Activated CD8-positive, alpha-beta memory T cell treated with anti-CD3 and anti-CD28 coated beads for 48 hours (primary cell): ENCODE data around the gene OR2A5.
"Not testable (repeated sequence)": the region's sequence is repeated elsewhere in the genome, so short reads cannot be mapped to it uniquely, and the experiment has no call there.

ENCODE experiments used
- DNase-seq, 3 experiments: peaks; one replicate each; pipeline ENCODE4 v3.0.0-alpha.2; 2020; ENCODE audit warnings: low read depth in 2 of 3, low spot score in 2 of 3

Gene OR2A5, protein sequence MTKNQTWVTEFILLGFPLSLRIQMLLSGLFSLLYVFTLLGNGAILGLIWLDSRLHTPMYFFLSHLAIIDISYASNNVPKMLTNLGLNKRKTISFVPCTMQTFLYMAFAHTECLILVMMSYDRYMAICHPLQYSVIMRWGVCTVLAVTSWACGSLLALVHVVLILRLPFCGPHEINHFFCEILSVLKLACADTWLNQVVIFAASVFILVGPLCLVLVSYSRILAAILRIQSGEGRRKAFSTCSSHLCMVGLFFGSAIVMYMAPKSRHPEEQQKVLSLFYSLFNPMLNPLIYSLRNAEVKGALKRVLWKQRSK

DNA sequence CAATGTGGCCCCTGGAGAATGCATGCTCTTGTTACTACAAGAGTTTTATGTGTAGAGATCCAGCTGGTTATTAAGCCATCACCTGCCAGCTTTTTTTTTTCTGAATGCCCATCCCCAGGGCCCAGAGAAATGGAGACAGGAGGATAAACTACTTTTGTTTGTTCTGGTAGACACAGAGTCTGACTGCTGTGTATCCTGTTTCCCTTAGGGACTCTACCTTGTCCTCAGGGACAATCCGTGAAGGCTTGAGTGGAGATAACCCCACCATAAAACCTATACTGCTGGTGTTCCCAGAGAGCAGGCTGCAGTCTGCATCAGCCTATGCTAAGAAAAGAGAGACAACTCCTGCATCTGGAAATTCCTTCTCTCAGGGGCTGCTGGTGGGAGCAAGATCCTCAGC lies at the start of gene OR2A5:
OR2A5 (plus strand) TSS at position 301 of the 400 bp plus-strand sequence. CDS start 1,454 bp downstream, outside the sequence.
- no peak for DNase-seq

DNA sequence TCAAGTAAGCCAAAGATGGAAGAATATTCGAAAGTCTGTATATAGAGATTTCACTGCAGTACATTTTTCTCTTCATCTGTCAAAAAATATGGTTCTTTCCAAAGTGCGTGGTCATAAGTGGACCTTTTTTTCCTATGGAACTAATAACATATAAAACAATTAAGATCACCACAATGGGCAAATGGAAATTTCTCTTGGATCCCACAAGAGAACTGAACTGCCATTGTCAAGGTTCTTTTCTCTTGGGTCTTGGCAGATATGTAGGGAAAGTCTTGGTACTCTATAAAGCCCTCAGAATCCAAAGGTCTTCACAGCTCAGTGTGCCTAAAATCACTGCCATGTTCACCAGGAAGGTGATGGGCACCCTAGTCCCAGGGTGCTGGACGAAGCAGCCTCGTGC lies 48.7 kb upstream of the OR2A5 start, which contains the start of gene OR6B1:
OR6B1 (plus strand) TSS at position 301 of the 400 bp plus-strand sequence. CDS start 3,677 bp downstream, outside the sequence.
- DNase-seq = no peak

DNA sequence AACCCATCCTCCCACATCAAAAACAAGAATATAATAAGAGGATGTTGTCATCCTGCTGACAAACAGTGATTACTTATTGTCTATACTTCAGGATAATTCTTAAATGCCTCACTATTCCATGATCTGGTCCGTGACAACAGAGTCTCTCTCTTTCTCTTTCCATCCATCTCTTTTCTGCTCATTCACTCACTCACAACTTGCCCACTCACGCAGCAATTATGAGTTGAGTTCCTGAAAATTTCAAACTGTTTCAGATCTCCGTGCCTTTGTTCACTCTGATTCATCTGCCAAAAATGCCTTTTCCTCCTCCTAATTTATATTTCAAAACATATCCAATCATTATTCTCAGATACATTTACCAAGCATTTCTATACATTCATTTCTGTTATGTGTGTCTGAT lies 47.2 kb upstream of the OR2A5 start:
- DNase-seq = no peak

DNA sequence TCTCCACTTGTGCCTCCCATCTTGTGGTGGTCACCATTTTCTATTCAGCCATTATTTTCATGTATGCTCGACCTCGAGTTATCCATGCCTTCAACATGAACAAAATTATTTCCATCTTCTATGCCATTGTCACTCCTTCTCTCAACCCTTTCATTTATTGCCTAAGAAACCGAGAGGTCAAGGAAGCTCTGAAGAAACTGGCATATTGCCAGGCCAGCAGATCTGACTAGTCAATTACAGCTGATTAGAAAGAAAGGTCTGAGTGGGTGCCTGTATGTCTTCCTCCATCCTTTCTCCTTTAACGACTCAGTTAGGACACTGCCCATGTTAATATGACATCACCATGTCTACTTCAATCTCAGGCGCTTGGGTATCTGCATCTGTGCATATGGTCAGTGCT lies 44.0 kb upstream of the OR2A5 start:
- no peak for DNase-seq

DNA sequence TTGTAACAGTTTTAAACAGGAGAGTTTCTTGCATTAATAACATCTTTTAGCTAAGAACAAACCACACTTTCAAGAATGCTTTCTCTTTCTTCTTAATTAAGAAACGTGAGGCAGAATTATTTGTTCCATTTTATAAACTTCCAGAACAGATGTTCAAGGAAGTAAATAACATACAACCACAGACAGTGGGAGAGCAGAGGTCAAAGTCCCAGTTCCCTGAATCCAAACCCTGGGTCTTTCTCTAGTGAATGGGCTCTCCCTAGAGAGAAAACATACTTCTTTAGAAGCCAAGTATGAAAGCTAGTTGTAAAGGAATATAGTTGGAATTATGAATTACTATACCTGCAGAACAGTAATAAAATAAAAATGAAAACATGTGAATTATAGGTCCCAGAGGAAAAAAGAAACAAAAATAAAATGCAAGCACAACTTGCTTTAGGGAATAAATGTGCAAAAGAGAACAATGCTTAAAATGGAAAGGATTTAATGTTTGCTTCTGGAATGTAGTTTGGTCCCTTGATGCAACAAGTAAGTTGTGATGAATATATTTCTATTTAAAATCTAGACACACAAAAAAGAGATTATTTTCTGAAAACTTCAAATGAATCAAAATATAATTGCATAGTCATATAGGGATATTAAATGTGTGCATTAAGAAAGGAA lies 42.6 kb upstream of the OR2A5 start:
- DNase-seq = no peak

DNA sequence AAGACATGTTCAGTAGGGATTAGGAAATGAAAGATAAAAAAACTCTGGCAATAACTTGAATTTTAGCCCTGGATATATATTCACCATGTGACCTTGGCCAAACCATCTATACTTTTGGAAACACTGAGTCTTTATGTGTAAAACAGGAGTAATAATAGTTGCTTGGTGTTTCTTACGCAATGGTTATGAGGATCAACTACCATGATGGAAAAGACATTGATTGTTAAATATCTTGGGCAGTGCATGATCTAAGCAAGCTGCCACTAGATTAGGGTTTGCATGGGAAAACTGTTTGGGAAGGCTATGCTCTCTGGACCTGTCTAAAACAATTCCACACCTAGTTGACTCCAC lies 42.1 kb upstream of the OR2A5 start:
- DNase-seq = no peak

DNA sequence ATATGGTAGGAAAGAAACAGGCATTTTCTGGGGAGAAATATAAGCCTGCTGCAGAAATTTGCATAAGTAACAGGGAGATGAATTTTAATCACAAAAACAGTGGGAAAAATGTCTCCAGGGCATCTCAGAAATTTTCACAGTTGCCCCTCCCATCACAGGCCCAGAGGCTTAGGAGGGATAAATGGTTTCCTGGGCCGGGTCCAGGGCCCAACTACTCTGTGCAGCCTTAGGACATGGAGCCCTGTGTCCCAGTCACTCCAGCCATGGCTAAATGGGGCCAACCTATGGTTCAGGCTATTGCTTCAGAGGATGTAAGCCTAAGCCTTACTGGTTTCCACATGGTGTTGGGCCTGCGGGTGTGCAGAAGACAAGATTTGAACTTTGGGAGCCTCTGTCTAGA lies 39.4 kb upstream of the OR2A5 start:
- no peak for DNase-seq

DNA sequence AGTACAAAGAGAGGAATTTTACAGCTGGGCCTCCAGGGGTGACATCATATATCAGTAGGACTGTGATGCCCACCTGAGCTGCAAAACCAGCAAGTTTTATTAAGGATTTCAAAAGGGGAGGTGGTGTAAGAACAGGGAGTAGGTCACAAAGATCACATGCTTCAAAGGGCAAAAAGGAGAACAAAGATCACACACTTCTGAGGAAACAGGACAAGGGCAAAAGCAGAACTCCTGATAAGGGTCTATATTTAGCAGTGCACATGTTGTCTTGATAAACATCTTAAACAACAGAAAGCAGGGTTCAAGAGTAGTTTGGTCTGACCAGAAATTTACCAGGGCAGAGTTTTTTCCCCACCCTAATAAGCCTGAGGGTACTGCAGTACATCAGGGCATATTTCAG lies 38.7 kb upstream of the OR2A5 start:
- not testable (repeated sequence) for DNase-seq

DNA sequence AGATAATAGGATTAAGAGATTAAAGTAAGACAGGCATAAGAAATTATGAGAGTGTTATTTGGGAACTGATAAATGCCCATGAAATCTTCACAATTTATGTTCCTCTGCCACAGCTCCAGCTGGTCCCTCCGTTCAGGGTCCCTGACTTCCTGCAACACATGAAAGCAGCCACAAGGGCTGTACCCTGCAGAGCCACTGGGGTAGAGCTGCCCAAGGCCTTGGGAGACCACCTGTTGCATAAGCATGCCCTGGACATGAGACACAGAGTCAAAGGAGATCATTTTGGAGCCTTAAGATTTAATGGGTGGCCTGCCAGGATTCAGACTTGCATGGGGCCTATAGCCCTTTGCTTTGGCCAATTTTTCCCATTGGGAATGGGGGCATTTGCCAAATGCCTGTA lies 37.9 kb upstream of the OR2A5 start:
- DNase-seq = not testable (repeated sequence)

DNA sequence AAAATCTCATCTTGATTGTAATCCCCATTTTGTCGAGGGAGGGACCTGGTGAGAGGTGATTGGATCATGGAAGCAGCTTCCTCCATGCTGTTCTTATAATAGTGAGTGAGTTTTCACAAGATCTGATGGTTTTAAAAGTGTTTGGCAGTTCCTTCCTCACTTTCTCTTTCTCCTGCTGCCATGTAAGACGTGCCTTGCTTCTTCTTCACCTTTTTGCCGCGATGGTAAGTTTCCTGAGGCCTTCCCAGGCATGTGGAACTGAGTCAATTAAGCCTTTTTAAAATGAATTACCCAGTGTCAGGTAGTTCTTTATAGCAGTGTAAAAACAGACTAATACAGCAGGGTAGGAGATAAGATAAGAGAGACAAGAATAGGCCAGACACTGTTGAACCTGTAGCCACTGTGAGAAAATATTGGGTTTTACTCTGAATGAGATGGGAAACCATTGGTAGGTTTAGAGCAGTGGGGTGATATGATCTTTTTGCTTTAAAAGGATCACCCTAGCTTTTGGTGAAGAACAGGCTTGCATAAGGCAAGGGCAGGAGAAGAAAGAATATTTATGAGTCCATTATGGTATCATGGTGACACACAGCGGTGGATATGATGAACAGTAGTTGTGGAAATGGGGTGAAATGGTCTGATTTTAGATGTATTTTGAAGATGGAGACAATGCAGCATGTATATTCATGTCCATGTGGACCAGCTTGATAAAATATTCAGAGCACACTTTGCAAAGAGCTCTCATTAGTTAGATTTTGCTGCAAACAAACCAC lies 37.1 kb upstream of the OR2A5 start:
- DNase-seq = no peak

DNA sequence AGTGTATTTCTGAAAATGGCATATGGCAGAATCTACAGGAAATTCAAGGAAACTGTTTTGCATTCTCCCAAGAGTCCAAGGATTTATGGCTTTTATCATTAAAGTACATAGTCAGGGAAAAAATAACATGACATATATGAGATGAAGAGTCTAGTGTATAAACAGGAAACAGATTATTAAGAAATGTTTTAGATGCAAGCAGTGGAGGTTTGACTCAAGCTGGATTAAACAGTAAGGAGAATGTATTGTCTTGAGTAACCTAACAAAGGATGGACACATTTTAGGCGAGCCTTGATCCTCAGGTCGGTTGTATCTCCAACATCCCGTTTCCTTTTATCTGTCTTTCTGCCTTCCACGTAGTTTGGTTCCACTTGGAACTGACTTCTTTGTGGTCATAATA lies 30.7 kb upstream of the OR2A5 start:
- no peak for DNase-seq

DNA sequence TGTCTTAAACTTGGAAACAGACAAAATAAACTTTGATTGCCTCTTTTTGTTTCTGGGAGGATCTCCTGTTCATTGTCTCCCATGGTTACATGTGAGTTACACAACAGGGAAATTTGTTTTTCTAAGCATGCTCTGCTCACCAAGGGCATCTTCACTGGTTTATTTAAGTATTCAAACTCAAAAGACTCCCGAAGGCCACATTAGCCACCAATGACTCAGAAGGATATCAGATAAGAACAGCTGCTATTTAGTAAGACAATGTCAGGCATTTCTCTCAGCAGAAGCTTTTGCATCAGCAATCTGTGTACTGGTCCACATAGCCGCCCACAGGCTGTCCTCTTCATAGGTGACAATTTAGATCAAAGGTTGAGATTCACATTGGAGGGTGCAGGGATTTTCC lies 29.3 kb upstream of the OR2A5 start:
- no peak for DNase-seq

DNA sequence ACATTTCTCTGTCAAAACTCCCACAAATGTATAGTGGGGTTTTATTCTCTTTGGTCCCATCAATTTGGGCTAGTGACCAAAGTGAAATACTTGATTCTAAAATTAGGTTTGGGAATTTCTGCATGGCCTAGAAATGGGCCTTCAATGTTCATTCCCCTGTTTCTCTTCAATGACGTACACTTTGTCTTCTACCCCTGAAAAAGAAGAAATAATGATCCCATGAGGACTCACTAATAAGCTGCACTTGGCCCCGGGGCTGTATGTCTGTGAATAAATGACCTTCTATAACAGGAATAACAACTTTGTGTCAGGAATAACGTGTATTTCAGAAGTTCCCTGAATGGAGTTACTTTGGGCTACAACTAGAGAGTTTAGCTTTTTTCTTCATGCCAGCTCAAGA lies 28.4 kb upstream of the OR2A5 start:
- no peak for DNase-seq

DNA sequence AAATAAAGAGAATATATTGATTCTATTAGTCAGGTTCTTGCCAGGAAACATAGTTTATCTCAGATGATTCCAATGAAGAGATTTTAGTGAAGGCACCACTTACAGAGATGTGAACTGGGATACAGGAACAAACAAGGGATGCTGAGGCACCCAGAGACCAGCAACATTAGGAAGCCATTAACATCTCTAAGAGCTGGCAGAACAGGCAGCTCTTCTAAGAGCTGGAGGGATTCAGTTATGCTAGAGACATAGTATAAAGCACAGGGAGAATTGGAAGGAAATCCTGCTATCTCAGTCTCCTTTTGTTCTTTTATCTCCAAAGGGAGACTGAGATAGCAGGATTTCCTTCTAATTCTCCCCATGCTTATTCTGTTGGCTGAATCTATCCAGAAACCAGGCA lies 26.6 kb upstream of the OR2A5 start:
- DNase-seq = no peak

DNA sequence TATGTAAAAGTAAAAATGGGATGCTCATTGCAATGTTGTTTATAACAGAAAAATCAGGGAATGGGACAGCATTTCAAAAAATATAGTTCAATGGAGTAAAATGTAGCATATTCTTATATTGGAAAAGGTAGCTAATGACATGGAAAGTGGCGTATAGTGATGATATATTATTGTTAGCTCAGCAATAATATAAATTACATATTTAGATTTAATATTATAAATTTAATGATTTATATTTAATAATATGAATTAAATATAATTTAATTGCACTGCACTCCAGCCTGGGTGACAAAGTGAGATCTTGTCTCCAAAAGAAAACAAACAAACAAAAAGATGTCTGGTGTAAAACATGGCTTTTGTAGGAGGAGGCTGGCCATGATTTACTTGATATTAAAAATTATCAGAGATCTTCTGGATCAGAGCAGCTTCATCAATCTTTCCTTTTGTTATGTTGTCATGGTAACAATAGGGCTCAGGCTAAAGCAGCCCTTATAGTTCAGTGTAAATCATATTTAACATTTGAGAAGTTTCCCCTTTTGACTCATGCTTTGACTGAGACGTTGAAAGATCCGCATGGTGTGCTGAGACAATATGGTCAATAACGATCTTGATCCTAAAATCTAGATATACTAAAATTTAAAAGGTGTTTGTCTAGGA lies 25.4 kb upstream of the OR2A5 start:
- no peak for DNase-seq

DNA sequence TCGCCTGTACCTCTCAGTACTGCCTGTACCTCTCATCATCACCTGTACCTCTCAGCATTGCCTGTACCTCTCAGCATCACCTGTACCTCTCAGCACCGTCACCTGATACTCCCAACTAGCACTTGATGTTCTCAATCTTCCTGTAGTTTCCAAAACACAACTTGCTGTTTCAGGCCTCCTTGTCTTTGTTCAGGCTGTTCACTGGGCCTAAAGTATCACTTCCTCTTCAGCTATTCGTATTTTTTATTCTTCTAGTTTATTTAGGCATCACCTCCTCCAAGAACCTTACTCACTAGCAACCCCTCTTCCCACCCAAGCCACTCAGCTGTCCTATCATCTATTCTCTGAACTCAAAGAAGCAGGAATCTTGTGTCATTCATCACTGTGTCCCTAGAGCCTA lies 24.5 kb upstream of the OR2A5 start:
- DNase-seq = no peak

DNA sequence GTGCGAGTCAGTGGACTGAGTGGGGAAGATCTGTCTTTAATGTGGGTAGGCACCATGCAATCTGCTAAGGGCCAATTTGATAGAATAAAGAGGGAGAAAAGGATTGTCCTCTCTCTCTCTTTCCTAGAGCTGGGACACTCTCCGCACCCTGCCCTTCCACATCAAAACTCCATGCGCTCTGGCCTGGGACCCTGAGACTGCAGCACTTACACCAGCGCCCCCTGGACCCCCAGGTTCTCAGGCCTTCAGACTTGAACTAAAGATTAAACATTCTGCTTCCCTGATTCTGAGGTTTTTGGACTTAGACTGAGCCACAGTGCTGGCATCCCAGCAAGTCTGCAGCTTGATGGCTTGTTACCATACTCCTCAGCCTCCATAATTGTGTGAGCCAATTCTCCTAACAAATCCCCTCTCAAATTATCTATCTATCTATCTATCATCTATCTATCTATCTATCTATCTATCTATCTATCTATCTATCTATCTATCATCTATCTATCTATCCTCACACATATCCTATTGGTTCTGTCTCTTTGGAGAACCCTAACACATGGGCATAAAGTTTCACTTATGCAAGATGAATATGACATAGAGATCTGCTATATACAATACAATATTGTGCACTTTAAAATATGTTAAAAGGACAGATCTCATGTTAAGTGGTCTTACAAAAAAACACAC lies 22.4 kb upstream of the OR2A5 start:
- DNase-seq = no peak

DNA sequence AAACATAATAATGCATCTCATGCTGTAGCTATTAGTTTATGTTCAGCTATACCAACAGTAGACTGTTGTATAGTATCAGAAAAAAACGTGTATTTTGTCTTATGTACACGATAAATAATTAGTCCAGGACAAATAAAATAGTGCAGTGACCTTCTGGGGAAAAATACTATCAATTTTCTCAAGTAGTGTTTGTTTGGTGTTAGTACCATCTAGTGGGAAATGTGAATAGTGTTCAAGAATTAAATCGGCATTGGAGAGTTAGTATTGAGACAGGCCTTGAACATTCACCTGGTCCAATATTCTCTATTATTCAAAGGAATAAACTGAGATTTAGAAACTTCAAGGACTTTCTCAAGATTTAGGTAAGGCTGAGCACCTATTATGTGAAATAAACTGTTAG lies 21.7 kb upstream of the OR2A5 start:
- no peak for DNase-seq

DNA sequence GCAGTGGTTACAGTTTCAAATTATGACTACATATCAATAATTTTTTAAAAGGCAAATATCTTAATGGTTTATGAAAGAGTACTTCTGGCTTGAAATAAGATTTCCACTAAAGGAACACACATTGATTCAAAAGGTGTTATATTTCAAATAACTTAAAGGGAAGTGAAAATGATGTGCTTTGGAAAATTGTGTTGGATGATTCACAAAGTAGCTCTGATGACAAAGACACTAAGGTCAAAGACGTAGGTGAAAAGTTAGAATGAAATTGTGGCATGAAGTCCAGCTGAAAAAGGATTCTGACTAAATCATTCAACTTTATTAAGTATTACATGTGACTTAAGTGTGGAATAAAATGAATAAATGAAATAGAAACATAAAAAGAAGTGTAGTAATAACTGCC lies 20.8 kb upstream of the OR2A5 start:
- no peak for DNase-seq

DNA sequence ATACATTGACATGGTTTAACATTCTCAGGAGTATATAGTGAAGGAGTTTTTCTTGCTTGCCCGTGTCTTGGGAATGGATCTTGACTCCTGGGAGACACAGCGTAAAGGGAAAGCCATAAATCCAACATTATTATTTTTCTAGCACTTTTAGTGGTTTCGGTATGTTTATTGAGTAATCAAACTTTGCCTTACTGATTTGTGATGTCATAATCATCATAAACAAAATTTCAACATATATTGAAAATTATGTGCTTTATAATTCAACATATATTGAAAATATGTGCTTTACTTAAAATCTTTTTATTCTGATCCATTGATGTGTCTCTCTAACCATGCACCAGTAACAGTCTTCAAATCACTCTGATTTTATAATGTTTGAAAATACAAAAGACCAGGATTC lies 20.2 kb upstream of the OR2A5 start:
- DNase-seq = no peak

DNA sequence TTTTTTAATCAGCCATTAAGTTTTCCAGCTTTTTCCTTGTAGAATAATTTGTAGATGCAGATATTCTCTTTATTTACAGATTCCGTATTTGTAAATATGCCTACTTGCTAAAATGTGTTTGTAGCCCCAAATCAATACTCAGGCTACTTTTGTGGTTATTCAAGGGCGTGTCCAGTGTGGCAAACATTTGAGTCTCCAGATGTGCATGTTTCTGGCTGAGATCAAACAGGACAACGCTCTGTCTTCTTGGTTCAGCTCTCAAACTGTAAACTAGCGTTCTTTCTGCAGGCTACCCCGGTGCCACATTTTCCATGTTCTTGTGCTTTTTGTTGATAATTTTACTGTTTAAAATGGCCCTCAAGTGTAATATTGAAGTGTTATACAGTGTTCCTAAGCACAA lies 16.2 kb upstream of the OR2A5 start:
- no peak for DNase-seq
